ENCODE data around the gene SPINT2. TPM values are rescaled to one million over a fixed set of nuclear protein-coding genes. Genes with fewer than 3 reads are reported as not detected.

The SPINT2 gene
- total RNA-seq (10 to 100 TPM in 3 of 4 donors, 1 to 10 TPM in 1; 9.0 to 16.6 (median 12.2) TPM), polyA plus RNA-seq (5.7 TPM)
- long read RNA-seq, donor 1, transcript SPINT2-201 (7 exons, 1,802 nt), result major isoform, 48 of 53 reads
- long read RNA-seq, donor 1, partial matches to known transcripts, result 1 of 53 reads
- long read RNA-seq, donor 1, other reads (novel, unspliced or antisense), result 4 of 53 reads
- long read RNA-seq, donor 2, transcript SPINT2-201 (7 exons, 1,802 nt), result major isoform, 14 of 17 reads
- long read RNA-seq, donor 2, partial matches to known transcripts, result 2 of 17 reads
- long read RNA-seq, donor 2, other reads (novel, unspliced or antisense), result 1 of 17 reads
- long read RNA-seq, donor 3, transcript SPINT2-201 (7 exons, 1,802 nt), result major isoform, 135 of 140 reads
- long read RNA-seq, donor 3, partial matches to known transcripts, result 0 of 140 reads
- long read RNA-seq, donor 3, other reads (novel, unspliced or antisense), result 4 of 140 reads
- long read RNA-seq, donor 4, transcript SPINT2-201 (7 exons, 1,802 nt), result major isoform, 17 of 19 reads
- long read RNA-seq, donor 4, partial matches to known transcripts, result 1 of 19 reads
- long read RNA-seq, donor 4, other reads (novel, unspliced or antisense), result 1 of 19 reads

GRCh38 chr19:38264486-38265212 lies at the start of gene SPINT2:
TSS of gene SPINT2 (plus strand) at chr19:38264573. CDS start at chr19:38264893, 320 bp downstream.
- no peaks in the 10 kb centered on the region for H3K27me3 ChIP-seq (ENCODE audit: control insufficient read depth, insufficient read depth)
- intact Hi-C loops (cut with DNase I), result no loop called here
- ATAC-seq (peak; percentile 26 to 57), DNase-seq (peak in 2 of 3 donors; percentile 64 to 73)
- H3K4me1 ChIP-seq (ENCODE audit: control insufficient read depth, insufficient read depth, low read length), result no peaks in the 10 kb centered on the region
- WGBS, result 11% methylated on average over 78 of the region's 78 CpGs
- no peaks in the 10 kb centered on the region for H3K9me3 ChIP-seq (ENCODE audit: control insufficient read depth, low read length)
- peak within 1 kb of the TSS; percentile 41 for H3K4me3 ChIP-seq (ENCODE audit: low read length)
- H3K27ac ChIP-seq (ENCODE audit: low read length), result no peak within 1 kb of the TSS

- Histone ChIP-seq H3K9me3 (ENCODE audit: control insufficient read depth, low read length) (no peaks in the 10 kb centered on the region), H3K27ac (ENCODE audit: low read length) (no peak overlapping the region), H3K27me3 (ENCODE audit: control insufficient read depth, insufficient read depth) (no peaks in the 10 kb centered on the region), H3K4me1 (ENCODE audit: control insufficient read depth, insufficient read depth, low read length) (no peaks in the 10 kb centered on the region), H3K4me3 (ENCODE audit: low read length) (no peak overlapping the region)
- DNase-seq (no peak), ATAC-seq (no peak)
- WGBS, result 65% methylated on average over 26 of the region's 26 CpGs
- intact Hi-C loops (cut with DNase I), result no loop called here
Observed at GRCh38 chr19:38216785-38217641, 47.4 kb upstream of the SPINT2 start.

GRCh38 chr19:38218204-38218603 lies 46.2 kb upstream of the SPINT2 start:
- DNase-seq, result no peak
- ATAC-seq, result no peak
- Histone ChIP-seq H3K27ac (ENCODE audit: low read length) (no peak overlapping the region), H3K9me3 (ENCODE audit: control insufficient read depth, low read length) (no peaks in the 10 kb centered on the region), H3K4me3 (ENCODE audit: low read length) (no peak overlapping the region), H3K27me3 (ENCODE audit: control insufficient read depth, insufficient read depth) (no peaks in the 10 kb centered on the region), H3K4me1 (ENCODE audit: control insufficient read depth, insufficient read depth, low read length) (no peaks in the 10 kb centered on the region)
- 93% methylated on average over 3 of the region's 3 CpGs for WGBS
- intact Hi-C loops (cut with DNase I), result no loop called here

GRCh38 chr19:38219221-38219620 lies 45.2 kb upstream of the SPINT2 start:
- intact Hi-C loops (cut with DNase I), result no loop called here

GRCh38 chr19:38221421-38221820 lies 43.0 kb upstream of the SPINT2 start:
- no peaks in the 10 kb centered on the region for H3K27me3 ChIP-seq (ENCODE audit: control insufficient read depth, insufficient read depth)
- WGBS, result 94% methylated on average over 6 of the region's 6 CpGs
- no peak for ATAC-seq
- H3K4me3 ChIP-seq (ENCODE audit: low read length), result no peak overlapping the region
- no peak overlapping the region for H3K27ac ChIP-seq (ENCODE audit: low read length)
- DNase-seq, result no peak
- intact Hi-C loops (cut with DNase I), result loop anchor here in 2 of 4 donors (5.0 to 10.0 kb wide), 2 partner anchors 69 to 77 kb away; no protein-coding TSS in a partner anchor
- H3K4me1 ChIP-seq (ENCODE audit: control insufficient read depth, insufficient read depth, low read length), result no peaks in the 10 kb centered on the region
- no peaks in the 10 kb centered on the region for H3K9me3 ChIP-seq (ENCODE audit: control insufficient read depth, low read length)

More at GRCh38 chr19:38219221-38219620, 45.2 kb upstream of the SPINT2 start:
- DNase-seq (no peak), ATAC-seq (no peak)
- Histone ChIP-seq H3K27ac (ENCODE audit: low read length) (no peak overlapping the region), H3K27me3 (ENCODE audit: control insufficient read depth, insufficient read depth) (no peaks in the 10 kb centered on the region), H3K4me3 (ENCODE audit: low read length) (no peak overlapping the region), H3K9me3 (ENCODE audit: control insufficient read depth, low read length) (no peaks in the 10 kb centered on the region), H3K4me1 (ENCODE audit: control insufficient read depth, insufficient read depth, low read length) (no peaks in the 10 kb centered on the region)
- 89% methylated on average over 10 of the region's 10 CpGs for WGBS

- H3K27me3 ChIP-seq (ENCODE audit: control insufficient read depth, insufficient read depth), result no peaks in the 10 kb centered on the region
- H3K4me3 ChIP-seq (ENCODE audit: low read length), result no peak overlapping the region
- H3K9me3 ChIP-seq (ENCODE audit: control insufficient read depth, low read length), result no peaks in the 10 kb centered on the region
- ATAC-seq (no peak), DNase-seq (no peak)
- H3K27ac ChIP-seq (ENCODE audit: low read length), result no peak overlapping the region
- intact Hi-C loops (cut with DNase I), result loop anchor here in 2 of 4 donors (5.0 to 10.0 kb wide), 2 partner anchors 70 to 77 kb away; no protein-coding TSS in a partner anchor
- H3K4me1 ChIP-seq (ENCODE audit: control insufficient read depth, insufficient read depth, low read length), result no peaks in the 10 kb centered on the region
- WGBS, result 63% methylated on average over 64 of the region's 64 CpGs
Observed at GRCh38 chr19:38221919-38222830, 42.2 kb upstream of the SPINT2 start.

- no peak for ATAC-seq
- no peak overlapping the region for H3K4me3 ChIP-seq (ENCODE audit: low read length)
- WGBS, result 94% methylated on average over 3 of the region's 3 CpGs
- intact Hi-C loops (cut with DNase I), result loop anchor here in 2 of 4 donors (5.0 to 10.0 kb wide), 2 partner anchors 71 to 78 kb away; no protein-coding TSS in a partner anchor
- DNase-seq, result no peak
- H3K27ac ChIP-seq (ENCODE audit: low read length), result no peak overlapping the region
- H3K9me3 ChIP-seq (ENCODE audit: control insufficient read depth, low read length), result no peaks in the 10 kb centered on the region
- no peaks in the 10 kb centered on the region for H3K27me3 ChIP-seq (ENCODE audit: control insufficient read depth, insufficient read depth)
- H3K4me1 ChIP-seq (ENCODE audit: control insufficient read depth, insufficient read depth, low read length), result no peaks in the 10 kb centered on the region
Observed at GRCh38 chr19:38223119-38223523, 41.3 kb upstream of the SPINT2 start.

- intact Hi-C loops (cut with DNase I), result loop anchor here in 2 of 4 donors (5.0 to 10.0 kb wide), 2 partner anchors 71 to 79 kb away; no protein-coding TSS in a partner anchor
- H3K4me1 ChIP-seq (ENCODE audit: control insufficient read depth, insufficient read depth, low read length), result no peaks in the 10 kb centered on the region
- peak overlapping the region; percentile 45 for H3K4me3 ChIP-seq (ENCODE audit: low read length)
- no peak for DNase-seq
- no peaks in the 10 kb centered on the region for H3K9me3 ChIP-seq (ENCODE audit: control insufficient read depth, low read length)
- H3K27ac ChIP-seq (ENCODE audit: low read length), result no peak overlapping the region
- 10% methylated on average over 13 of the region's 13 CpGs for WGBS
- ATAC-seq, result no peak
- H3K27me3 ChIP-seq (ENCODE audit: control insufficient read depth, insufficient read depth), result no peaks in the 10 kb centered on the region
Observed at GRCh38 chr19:38223617-38224013, 40.8 kb upstream of the SPINT2 start.

GRCh38 chr19:38224014-38224862 lies 40.1 kb upstream of the SPINT2 start, which contains the start of gene DPF1:
TSS of gene DPF1 (minus strand) at chr19:38224222. CDS start at chr19:38224142, 80 bp downstream.
- peak; percentile 52 to 80 (median 76) for DNase-seq
- Histone ChIP-seq H3K27ac (ENCODE audit: low read length) (no peak within 1 kb of the TSS), H3K4me3 (ENCODE audit: low read length) (peak within 1 kb of the TSS; percentile 45), H3K4me1 (ENCODE audit: control insufficient read depth, insufficient read depth, low read length) (no peaks in the 10 kb centered on the region), H3K9me3 (ENCODE audit: control insufficient read depth, low read length) (no peaks in the 10 kb centered on the region), H3K27me3 (ENCODE audit: control insufficient read depth, insufficient read depth) (no peaks in the 10 kb centered on the region)
- peak; percentile 77 to 78 for ATAC-seq
- WGBS, result 4% methylated on average over 61 of the region's 61 CpGs
- intact Hi-C loops (cut with DNase I), result loop anchor here in 2 of 4 donors (5.0 to 10.0 kb wide), 2 partner anchors 72 to 79 kb away; no protein-coding TSS in a partner anchor

Data from right cardiac atrium (tissue), 5 donors.